ENCODE data around the gene HIPK1.
"Not testable (repeated sequence)": the region's sequence is repeated elsewhere in the genome, so short reads cannot be mapped to it uniquely, and the experiment has no call there.

Gene HIPK1

DNA sequence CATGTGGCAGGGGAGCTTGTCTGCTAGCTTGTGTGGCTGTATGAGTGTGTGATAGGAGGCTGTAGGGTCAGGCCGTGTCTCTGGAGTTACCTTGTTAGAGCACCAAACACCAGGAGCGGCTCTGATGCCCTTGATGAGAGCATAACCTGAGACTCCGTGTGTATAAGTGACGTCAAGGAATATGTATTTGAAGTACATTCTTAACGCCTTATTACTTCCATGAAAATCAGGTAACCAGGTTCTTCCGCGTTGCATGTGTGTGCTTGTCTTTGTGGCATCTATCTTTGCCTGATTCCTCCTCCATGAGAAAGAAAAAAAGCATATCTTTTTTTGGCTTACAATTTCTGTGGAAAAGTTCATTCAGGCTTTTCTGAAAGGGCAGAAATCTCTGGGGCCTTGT is 54.7 kb downstream of the HIPK1 start:
- no peak for DNase-seq

DNA sequence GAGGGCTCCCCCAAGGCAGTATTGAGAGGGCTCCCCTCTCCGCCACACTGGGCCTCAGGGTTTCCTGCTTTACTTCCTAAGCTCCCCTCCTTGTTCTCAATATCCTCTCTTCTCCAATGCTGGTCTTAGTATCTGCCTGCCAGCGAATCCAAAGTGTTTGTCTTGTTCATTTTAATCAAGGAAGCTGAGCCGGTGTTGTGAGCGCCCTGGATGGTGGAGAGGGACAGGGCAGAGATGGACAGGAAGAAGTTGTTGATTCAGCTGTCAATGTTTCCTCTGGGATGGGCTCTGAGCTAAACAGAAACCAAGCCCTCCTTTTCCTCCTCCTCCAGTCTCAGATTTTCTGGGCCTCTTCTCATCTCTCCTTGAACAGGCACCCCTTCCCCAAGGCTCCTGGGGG is 55.6 kb downstream of the HIPK1 start:
- DNase-seq, result no peak

GRCh38 chr1:113986802-113987201 is 57.7 kb downstream of the HIPK1 start:
- DNase-seq, result no peak

DNA sequence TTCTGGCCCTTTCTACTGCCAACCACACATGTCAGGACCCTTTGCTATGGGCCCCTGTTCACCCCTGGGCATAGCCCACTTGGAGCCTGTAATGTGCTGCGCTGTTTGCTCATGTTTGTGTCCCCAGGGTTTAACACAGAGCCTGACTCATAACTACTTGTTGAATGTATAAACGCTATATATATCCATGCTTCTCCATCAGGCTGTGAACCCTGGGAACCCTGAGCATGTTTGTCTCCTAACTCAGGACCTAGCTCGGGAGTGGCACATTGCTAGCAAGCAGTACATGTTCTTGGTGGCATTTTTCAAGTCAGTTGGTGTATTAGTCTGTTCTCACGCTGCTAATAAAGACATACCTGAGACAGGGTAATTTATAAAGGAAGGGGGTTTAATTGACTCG is 58.1 kb downstream of the HIPK1 start:
- no peak for DNase-seq

DNA sequence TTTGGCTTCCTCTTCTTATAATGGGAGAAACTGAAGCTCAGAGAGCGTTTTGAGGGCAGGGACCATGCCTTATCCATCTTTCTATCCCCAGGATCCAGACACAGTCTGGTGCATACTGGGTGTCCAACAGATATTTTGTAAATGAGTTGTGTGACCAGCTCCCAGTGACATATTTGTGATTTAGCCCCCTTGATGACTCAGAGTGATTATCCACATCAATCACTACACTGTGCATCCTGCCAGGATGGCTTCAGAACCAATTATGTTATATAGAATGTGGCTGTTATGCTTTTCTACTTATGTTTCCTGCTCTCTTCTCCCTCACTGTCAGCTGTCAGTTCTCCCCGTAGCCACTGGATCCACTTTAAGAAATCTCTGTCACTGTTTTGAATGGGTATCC is 61.4 kb downstream of the HIPK1 start:
- no peak for DNase-seq

- no peak for DNase-seq
Observed at GRCh38 chr1:113990961-113991360, 61.8 kb downstream of the HIPK1 start.

DNA sequence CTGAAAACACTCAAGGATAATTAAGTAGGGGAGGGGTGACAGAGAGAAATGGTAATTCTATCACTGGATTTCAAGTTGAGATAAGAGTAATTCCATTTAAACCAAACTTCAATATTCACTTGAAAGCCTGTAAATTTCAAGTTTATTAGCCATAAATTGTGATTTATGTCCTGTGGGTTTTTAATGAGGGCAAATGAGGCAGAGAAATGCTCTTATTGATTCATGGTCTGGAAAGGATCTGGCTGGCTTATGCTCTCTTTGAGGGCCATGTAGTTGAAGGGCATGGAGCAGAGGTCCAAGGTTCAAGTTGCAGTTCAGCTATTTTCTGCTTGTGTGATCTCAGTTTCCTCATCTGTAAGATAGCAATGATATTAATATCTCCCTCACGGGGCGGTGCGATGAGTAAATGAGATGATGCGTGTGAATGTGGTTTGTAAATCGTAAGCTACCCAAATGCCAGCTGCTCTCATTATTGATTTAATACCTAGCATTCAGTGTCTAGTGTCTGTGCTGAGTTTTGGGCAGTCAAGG is 62.4 kb downstream of the HIPK1 start:
- DNase-seq, result peak; percentile 36

DNA sequence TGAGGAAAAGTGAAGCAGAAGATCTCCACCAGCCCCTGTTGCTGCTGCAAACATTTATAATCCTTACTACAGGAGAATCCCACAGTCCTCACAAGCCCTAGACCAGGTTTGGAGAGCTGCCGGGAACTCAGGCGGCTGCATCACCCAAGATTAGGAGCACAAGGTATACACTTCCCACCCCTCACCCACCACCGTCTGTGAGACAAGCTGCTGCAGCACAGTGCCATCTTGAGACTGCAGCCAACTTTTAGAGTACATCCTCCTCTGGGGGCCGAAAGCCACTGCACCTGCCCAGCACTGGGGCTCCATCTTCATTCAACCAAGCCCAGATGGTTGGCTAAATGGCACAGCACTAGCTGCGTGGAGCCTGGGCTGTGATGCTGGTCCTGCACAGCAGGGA is 63.9 kb downstream of the HIPK1 start:
- peak; percentile 56 for DNase-seq

DNA sequence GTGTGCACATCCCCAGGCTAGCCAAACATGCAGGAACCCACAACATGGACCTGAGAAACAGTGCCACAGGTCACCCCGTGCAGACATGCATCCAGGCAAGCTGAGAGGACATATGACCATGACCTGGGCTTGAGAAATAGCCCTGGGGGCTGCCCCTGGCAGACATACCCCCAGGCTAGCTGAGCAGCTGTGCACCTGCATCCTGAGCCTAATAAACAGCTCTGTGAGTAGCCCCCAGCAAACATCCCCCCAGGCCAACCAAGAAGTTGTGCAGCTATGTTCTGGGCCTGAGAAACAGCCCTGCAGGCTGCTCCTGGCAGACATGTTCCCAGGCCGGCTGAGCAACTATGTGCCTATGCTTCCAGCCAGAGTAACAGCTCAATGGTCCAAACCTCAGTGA is 64.6 kb downstream of the HIPK1 start:
- DNase-seq, result no peak

DNA sequence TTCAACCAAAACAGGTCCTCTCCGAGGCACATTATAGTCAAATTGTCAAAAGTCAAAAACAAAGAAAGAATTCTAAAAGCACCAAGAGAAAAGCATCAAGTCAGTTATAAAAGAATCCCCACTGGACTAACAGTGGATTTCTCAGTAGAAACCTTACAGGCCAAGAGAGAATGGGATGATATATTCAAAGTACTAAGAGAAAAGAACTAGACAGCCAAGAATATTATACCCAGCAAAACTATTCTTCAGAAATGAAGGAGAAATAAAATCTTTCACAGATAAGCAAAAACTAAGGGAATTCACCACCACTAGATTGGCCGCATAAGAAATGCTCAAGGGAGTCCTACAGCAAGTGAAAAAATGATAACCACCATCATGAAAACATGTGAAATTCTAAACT is 66.3 kb downstream of the HIPK1 start:
- DNase-seq, result no peak

DNA sequence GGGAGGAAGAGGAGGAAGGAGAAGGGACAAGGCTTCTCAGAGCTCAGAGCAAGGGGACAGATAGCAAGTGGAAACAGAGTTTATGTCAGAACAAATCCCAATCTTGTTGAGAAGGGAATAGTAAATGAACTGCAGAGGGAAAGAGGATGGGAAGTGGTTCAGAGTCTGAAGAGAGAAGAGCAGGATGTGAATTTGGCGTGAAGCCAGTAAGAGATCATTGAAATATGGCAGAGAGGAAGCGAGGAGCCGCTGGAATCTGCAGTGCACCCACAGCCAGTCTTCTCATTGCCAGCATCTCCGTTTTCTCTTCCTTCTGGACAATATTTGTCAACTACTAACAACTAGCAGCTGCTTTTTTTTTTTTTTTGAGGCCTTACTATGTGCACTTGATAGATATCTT is 69.2 kb downstream of the HIPK1 start:
- DNase-seq, result peak; percentile 60

DNA sequence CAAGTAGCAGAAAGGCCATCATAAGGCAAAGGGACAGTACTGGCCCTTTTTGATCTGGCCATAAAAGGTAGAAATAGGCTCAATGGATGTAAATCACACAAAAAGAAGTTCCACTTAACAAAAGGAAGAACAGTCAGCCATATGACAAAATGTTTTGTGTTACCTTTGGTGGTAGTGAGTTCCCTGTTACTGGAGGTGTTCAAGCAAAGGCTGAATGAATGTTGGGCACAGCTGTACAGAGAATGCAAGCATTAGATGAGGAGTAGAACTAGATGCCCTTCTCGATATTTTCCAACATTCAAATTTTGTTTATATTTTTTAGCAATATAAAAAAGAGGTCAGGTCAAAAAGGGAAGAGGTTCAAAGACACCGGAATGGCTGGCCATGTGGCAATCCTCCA is 70.1 kb downstream of the HIPK1 start:
- DNase-seq, result no peak

GRCh38 chr1:113999799-114000198 is 70.7 kb downstream of the HIPK1 start:
- DNase-seq, result peak; percentile 21

DNA sequence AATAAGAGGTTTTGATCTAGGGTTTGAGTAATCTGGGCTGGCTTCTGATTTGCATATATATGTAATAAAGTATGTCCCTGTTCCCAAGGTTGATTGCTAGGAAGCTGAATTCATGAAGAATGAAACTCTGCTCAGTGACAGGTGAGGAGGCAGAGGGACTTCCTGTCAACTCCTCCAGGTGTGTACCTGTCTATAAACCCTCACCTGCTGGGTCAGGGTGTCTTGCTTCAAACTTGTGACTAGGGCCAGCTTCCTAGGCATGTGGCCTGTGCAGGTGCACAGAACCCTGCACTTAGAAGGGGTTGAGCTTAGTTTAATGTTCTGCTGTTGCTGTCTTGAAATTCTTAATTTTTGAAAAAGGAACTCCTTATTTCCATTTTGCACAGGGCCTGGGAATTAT is 71.3 kb downstream of the HIPK1 start:
- DNase-seq, result no peak

- DNase-seq, result no peak
Observed at GRCh38 chr1:114002492-114003239, 73.5 kb downstream of the HIPK1 start.

DNA sequence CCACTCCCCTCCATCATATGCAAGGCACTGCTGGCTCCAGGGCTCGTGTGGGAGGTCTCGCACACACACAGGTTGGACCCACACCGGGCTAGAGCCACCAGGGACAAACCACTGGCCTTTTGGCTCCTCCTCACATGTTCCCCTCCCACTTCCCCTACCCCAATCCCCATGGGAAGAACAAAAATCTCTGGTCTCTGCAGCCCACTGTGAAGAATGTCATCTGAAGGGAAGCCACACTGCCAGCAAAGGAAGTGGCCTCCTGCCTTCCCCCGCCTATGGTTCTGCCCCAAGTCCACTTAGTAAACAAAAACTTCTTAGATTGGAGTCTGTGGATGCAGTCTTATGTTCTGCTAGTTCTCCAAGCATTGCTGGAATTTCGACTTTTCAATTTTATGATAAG is 74.3 kb downstream of the HIPK1 start:
- DNase-seq, result no peak

DNA sequence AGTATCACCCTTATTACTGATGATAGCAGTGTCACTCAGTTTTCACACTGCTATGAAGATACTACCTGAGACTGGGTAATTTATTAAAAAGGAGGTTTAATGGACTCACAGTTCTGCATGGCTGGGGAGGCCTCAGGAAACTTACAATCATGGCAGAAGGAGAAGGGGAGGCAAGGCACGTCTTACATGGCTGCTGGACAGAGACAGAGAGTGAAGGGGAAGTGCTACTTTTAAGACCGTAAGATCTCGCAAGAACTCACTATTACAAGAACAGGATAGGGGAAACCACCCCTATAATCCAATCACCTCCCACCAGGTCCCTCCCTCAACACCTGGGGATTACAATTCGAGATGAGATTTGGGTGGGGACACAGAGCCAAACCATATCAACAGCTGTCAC is 77.7 kb downstream of the HIPK1 start:
- not testable (repeated sequence) for DNase-seq

- DNase-seq, result no peak
Observed at GRCh38 chr1:114008480-114008941, 79.4 kb downstream of the HIPK1 start.

GRCh38 chr1:114008993-114009392 is 79.9 kb downstream of the HIPK1 start:
- peak; percentile 23 for DNase-seq

DNA sequence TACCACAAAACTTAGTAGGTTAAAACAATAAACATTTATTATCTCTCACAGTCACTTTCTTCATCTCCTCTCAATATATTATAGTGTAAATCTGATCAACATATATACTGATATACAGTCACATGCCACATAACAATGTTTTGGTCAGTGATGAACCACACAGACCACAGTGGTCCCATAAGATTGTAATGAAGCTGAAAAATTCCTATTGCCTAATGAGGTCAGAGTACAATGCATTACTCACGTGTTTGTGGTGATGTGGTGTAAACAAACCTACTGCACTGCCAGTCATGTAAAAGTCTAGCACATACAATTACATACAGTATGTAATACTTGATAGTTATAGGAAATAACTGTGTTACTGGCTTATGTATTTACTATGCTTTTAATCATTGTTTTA is 80.3 kb downstream of the HIPK1 start:
- DNase-seq, result no peak

DNA sequence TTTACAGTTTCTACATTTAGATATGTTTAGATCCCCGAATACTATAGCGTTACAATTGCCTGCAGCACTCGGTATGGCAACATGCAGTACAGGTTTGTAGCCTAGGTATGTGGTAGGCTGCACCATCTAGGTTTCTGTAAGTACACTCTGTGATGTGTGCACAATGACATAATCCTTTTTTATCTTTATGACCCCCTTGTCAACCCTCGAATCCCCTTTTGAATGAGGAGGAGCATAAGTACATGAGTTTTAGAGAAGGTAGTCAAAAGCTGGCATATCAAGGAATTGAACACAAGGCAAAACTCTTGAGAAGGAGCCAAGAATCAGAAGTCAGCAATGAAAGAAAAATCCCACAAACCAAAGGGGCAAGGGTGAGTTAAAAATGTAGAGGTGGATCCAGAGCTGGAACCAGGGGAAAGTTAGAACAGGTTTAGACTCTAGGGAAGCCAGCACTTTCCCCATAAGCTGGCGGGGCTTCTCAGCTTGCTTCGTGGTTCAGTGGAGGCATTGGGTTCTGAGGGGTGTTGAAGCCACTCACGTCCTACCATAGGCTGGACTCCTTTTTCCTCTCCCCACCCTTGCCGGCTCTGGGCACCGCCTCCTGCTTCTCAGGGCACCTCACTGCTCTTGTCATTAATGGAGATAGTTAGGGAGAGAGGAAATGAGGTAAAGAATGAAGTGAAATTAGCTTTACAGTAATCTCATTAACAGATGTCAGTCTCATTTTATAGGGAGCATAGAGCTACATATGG is 81.5 kb downstream of the HIPK1 start:
- no peak for DNase-seq

DNA sequence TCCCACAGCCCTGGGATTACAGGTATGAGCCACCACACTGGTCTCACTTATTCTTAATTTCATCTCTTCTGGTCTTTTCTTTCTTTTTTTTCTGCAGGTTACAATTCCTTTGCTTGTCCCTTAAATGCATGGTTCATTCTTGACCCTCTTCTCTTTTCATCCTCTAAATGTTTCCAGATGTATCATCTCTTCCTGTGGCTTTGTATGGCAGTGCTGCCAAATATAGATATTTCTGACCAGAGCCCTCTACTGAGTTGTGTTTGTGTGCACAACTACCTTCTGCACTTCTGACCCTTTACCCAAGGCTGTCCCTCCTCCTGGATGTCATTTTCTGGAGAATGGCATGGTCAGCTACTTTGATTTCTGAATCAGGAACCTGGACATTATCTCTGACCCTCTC is 82.7 kb downstream of the HIPK1 start:
- DNase-seq, result no peak

DNA sequence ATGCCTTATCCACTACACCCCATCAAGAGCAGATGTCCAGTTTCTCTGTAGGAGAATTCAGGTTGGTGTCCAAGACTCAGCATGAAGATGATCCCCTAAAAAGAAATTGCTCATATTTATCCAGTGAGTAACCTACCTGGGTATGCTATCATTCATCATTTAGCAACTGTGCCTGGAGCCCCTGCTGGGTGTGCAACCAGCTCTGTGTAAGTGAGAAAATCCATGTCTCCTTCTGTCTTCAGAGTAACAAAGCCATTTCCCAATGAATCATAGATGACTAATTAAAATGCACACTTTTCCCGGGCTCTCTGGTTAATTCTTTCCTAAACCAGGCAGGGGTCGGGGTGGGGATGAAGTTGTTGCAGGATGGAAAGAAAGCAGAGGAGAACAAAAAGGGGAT is 86.0 kb downstream of the HIPK1 start:
- DNase-seq, result no peak

DNA sequence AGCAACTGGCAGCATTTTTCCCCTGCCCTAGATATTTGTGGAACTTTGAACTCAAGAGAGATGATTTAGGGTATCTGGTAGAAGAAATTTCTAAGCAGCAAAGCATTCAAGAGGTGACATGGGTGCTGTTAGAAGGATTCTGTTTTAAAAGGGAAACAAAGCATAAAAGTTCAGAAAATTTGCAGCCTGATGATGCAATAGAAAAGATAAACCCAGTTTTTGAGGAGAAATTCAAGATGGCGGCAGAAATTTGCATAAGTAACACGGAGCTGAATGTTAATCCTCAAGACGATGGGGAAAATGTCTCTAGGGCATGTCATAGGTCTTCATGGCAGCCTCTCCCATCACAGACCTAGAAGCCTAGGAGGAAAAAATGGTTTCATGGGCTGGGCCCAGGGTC is 90.6 kb downstream of the HIPK1 start:
- not testable (repeated sequence) for DNase-seq

Measured in NCI-H2171 treated with DMSO at 0.1 percent for 48 hours (cell line).